NCI-H2171 (cell line): Measurements from ENCODE around the gene ATG9A.
"Not testable (repeated sequence)": the region's sequence is repeated elsewhere in the genome, so short reads cannot be mapped to it uniquely, and the experiment has no call there.

Experiments used
- DNase-seq: peaks from one replicate; lab custom pipeline; 2025; lab: John Stamatoyannopoulos, UW

ATG9A gene

GRCh38 chr2:219205165-219205538, 24.3 kb downstream of the ATG9A start:
- DNase-seq = no peak

- DNase-seq = no peak
These were observed 24.8 kb downstream of the ATG9A start for GRCh38 chr2:219204425-219205164.

- not testable (repeated sequence) for DNase-seq
These were observed 28.1 kb downstream of the ATG9A start for GRCh38 chr2:219201331-219201730.

- not testable (repeated sequence) for DNase-seq
These were observed 28.7 kb downstream of the ATG9A start for GRCh38 chr2:219200502-219201326.

- DNase-seq = no peak
These were observed 29.8 kb downstream of the ATG9A start for GRCh38 chr2:219199470-219200211.

- no peak for DNase-seq
These were observed 30.5 kb downstream of the ATG9A start for GRCh38 chr2:219198974-219199373.

GRCh38 chr2:219197388-219197787, 32.0 kb downstream of the ATG9A start:
- no peak for DNase-seq

GRCh38 chr2:219186754-219187456, 42.5 kb downstream of the ATG9A start:
- no peak for DNase-seq

GRCh38 chr2:219184121-219184520, 45.3 kb downstream of the ATG9A start:
- peak; percentile 87 for DNase-seq

- no peak for DNase-seq
These were observed 46.2 kb downstream of the ATG9A start for GRCh38 chr2:219183151-219183772.

GRCh38 chr2:219182331-219183150, 46.9 kb downstream of the ATG9A start:
- DNase-seq = no peak

GRCh38 chr2:219181531-219181930, 47.9 kb downstream of the ATG9A start:
- DNase-seq = no peak

- no peak for DNase-seq
These were observed 48.5 kb downstream of the ATG9A start for GRCh38 chr2:219180961-219181360.

GRCh38 chr2:219179601-219180465, 49.6 kb downstream of the ATG9A start:
- DNase-seq = no peak

GRCh38 chr2:219178377-219179175, 50.9 kb downstream of the ATG9A start:
- no peak for DNase-seq

- DNase-seq = peak; percentile 89
These were observed 51.7 kb downstream of the ATG9A start, which contains the start of gene RETREG2 for GRCh38 chr2:219177552-219178376. Gene RETREG2 (plus strand): TSS chr2:219178275. CDS start chr2:219178353, 78 bp downstream.

GRCh38 chr2:219176818-219177551, 52.5 kb downstream of the ATG9A start, which contains the start of gene CNPPD1:
Gene CNPPD1 (minus strand): TSS chr2:219176925. CDS start chr2:219176828, 97 bp downstream.
- peak; percentile 78 for DNase-seq
